B cell (primary cell): ENCODE results near the gene BABAM2. TPM values are rescaled to one million over a fixed set of nuclear protein-coding genes. Genes with fewer than 3 reads are reported as not detected.

ENCODE experiments used
- ATAC-seq: fragments of 200-7000 bp; cut with Tn5 transposase; one replicate; pipeline ENCODE4 v1.10.0; 2021; ENCODE audit warnings: low read depth, mild to moderate bottlenecking, moderate number of reproducible peaks, moderate library complexity
- CTCF ChIA-PET: fragments of 350-600 bp; sonication (Branson Sonifier 250); formaldehyde crosslinking; loops from one replicate; lab custom pipeline; 2021; ENCODE audit warnings: antibody characterized with exemption, inconsistent platforms; lab: Charles Lee
- POLR2A ChIA-PET: fragments of 350-600 bp; sonication (Branson Sonifier 250); formaldehyde crosslinking; loops from one replicate; lab custom pipeline; 2021; ENCODE audit warnings: antibody characterized with exemption; lab: Charles Lee
- DNase-seq: peaks from one replicate; pipeline ENCODE4 v3.0.0; 2013
- H2AFZ ChIP-seq: 2 replicates; pipeline ENCODE4 v1.6.1; 2012; ENCODE audit warnings: mild to moderate bottlenecking, low read depth, low read length; ENCODE audit not compliant: insufficient read depth, poor library complexity, severe bottlenecking
- H3K27ac ChIP-seq, 2 donors: 1 replicate in 1 of 2; 2 replicates in 1 of 2; pipeline ENCODE4 v1.5.1; 2012 to 2013; ENCODE audit warnings: low read length in 2 of 2, mild to moderate bottlenecking in 2 of 2, moderate library complexity in 1 of 2
- H3K27me3 ChIP-seq, 4 experiments: fragments of 200-600 bp in 1 of 4; sonication (generic) in 1 of 4; replicated peaks in 1 of 4; 1 replicate in 2 of 4; 2 replicates in 2 of 4; pipeline versions ENCODE4 v1.6.1 to v1.7.0; 2013 to 2016; ENCODE audit warnings: low read length in 3 of 4, mild to moderate bottlenecking in 2 of 4, mixed read lengths in 1 of 4, moderate library complexity in 1 of 4; ENCODE audit not compliant: insufficient read depth in 4 of 4, control insufficient read depth in 3 of 4; ENCODE audit errors: control extremely low read depth in 1 of 4
- H3K36me3 ChIP-seq, 2 experiments: replicated peaks in 1 of 2; 1 replicate in 1 of 2; 2 replicates in 1 of 2; pipeline versions ENCODE4 v1.6.1 to v1.7.1; 2013; ENCODE audit warnings: low read length in 1 of 2; ENCODE audit not compliant: insufficient read depth in 2 of 2, control insufficient read depth in 1 of 2; ENCODE audit errors: control extremely low read depth in 1 of 2, extremely low read depth in 1 of 2
- H3K4me1 ChIP-seq, 2 donors: fragments of 200-600 bp in 1 of 2; sonication (generic) in 1 of 2; 1 replicate in 1 of 2; 2 replicates in 1 of 2; pipeline versions ENCODE4 v1.5.1 to v1.6.1; 2013 to 2017; ENCODE audit warnings: low read length in 2 of 2; ENCODE audit not compliant: control insufficient read depth in 2 of 2, insufficient read depth in 2 of 2
- H3K4me2 ChIP-seq: replicated peaks from 2 replicates; pipeline ENCODE3; 2012; ENCODE audit warnings: mild to moderate bottlenecking, low read depth, low read length; ENCODE audit not compliant: poor library complexity, severe bottlenecking
- H3K4me3 ChIP-seq, 5 experiments: fragments of 200-600 bp in 1 of 5; sonication (generic) in 1 of 5; 1 replicate in 3 of 5; 2 replicates in 2 of 5; pipeline versions ENCODE4 v1.5.1 to v1.7.0; 2011 to 2016; ENCODE audit warnings: low read length in 4 of 5, mild to moderate bottlenecking in 4 of 5, low read depth in 2 of 5, control low read depth in 1 of 5, moderate library complexity in 1 of 5; ENCODE audit not compliant: insufficient read depth in 1 of 5; ENCODE audit errors: control extremely low read depth in 1 of 5, extremely low read depth in 1 of 5
- H3K79me2 ChIP-seq: fragments of 200-600 bp; sonication (generic); one replicate; pipeline ENCODE4 v1.6.0; 2016; ENCODE audit warnings: low read length; ENCODE audit not compliant: control insufficient read depth, insufficient read depth
- H3K9ac ChIP-seq: fragments of 200-600 bp; sonication (generic); 2 replicates; pipeline ENCODE4 v1.6.1; 2017; ENCODE audit warnings: mild to moderate bottlenecking, low read length, moderate library complexity
- H3K9me3 ChIP-seq, 3 donors: one replicate each; pipeline versions ENCODE4 v1.6.1 to v1.7.1; 2013; ENCODE audit warnings: low read length in 2 of 3; ENCODE audit not compliant: control insufficient read depth in 2 of 3, insufficient read depth in 1 of 3; ENCODE audit errors: control extremely low read depth in 1 of 3
- H4K20me1 ChIP-seq: 2 replicates; pipeline ENCODE4 v1.6.0; 2012; ENCODE audit warnings: mild to moderate bottlenecking, low read length; ENCODE audit not compliant: insufficient read depth, control insufficient read depth, poor library complexity, severe bottlenecking
- H3K27ac Mint-ChIP-seq: one replicate; pipeline ENCODE4 v1.8.0; 2021; ENCODE audit warnings: mixed read lengths
- H3K27me3 Mint-ChIP-seq: one replicate; pipeline ENCODE4 v1.8.0; 2021; ENCODE audit warnings: mixed read lengths
- H3K4me1 Mint-ChIP-seq: one replicate; pipeline ENCODE4 v1.8.0; 2021; ENCODE audit warnings: mixed read lengths
- H3K4me3 Mint-ChIP-seq: one replicate; pipeline ENCODE4 v1.8.0; 2021; ENCODE audit warnings: mixed read lengths
- H3K9me3 Mint-ChIP-seq: one replicate; pipeline ENCODE4 v1.8.0; 2022; ENCODE audit warnings: mixed read lengths; ENCODE audit not compliant: insufficient read depth
- EZH2 ChIP-seq: IDR thresholded peaks from 2 replicates; pipeline ENCODE4 v1.6.1; 2012; ENCODE audit warnings: borderline replicate concordance, low read depth, mild to moderate bottlenecking, moderate library complexity, low read length; ENCODE audit not compliant: insufficient read depth, poor library complexity, severe bottlenecking
- WGBS: methylation state at CpG from one replicate; pipeline ENCODE4 v1.1.5; 2013; ENCODE audit warnings: missing lambda C conversion rate; ENCODE audit not compliant: insufficient coverage; 5-methylcytosine and 5-hydroxymethylcytosine counted together
- intact Hi-C: fragments of 100-400 bp; cut with micrococcal nuclease; formaldehyde crosslinking; loops from one replicate; pipeline ENCODE4 v1.10.0; 2022
- polyA plus RNA-seq: library from polyadenylated mRNA; depleted of rRNA; stranded (reverse); fragments of >200 nt; gene quantifications from 2 replicates; pipeline ENCODE4 v1.2.3, GENCODE V29; 2012
- total RNA-seq, 2 donors: library from RNA; stranded (reverse); fragments of 120-200 nt in 1 of 2; gene quantifications; 1 replicate in 1 of 2; 2 replicates in 1 of 2; pipeline versions ENCODE4 v1.2.3 to v1.2.4, GENCODE V29; 2013 to 2022
- TF ChIP-seq, protein P1 (sequence below): fragments of 200-600 bp; IDR thresholded peaks from one replicate; pipeline ENCODE4 v1.8.0; 2022; ENCODE audit warnings: antibody characterized with exemption, mild to moderate bottlenecking

Gene BABAM2
- total and polyA plus RNA-seq, 2 donors (not counting 1 experiment from before 2014, with no cell fraction given): 22.3 to 69.6 TPM

DNA sequence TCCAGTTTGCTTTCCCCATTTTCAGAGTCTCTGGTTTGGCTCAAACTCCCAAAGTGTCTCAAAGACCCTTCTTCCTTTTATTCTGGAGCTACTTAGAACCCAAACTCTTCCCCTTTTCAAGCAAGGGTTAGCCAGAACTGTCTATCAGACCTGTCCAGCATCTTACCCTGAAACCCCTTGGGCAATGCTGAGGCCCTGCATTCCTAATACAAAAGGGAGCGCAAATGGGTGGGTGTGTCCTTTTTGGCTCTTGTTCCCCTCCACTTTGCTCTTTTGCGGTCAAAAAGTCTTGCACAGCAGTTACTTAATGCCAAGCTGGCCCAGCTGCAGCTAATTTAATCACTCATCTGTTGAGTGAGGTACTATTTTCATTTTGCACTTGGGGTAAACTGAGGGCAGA lies 270.9 kb downstream of the BABAM2 start:
- H3K9me3 Mint-ChIP-seq: no peaks in the 10 kb centered on the region
- CTCF ChIA-PET: no interaction called here
- no peak overlapping the region for H3K9ac ChIP-seq
- TF ChIP-seq EZH2: no peak
- TF ChIP-seq, protein P1, sequence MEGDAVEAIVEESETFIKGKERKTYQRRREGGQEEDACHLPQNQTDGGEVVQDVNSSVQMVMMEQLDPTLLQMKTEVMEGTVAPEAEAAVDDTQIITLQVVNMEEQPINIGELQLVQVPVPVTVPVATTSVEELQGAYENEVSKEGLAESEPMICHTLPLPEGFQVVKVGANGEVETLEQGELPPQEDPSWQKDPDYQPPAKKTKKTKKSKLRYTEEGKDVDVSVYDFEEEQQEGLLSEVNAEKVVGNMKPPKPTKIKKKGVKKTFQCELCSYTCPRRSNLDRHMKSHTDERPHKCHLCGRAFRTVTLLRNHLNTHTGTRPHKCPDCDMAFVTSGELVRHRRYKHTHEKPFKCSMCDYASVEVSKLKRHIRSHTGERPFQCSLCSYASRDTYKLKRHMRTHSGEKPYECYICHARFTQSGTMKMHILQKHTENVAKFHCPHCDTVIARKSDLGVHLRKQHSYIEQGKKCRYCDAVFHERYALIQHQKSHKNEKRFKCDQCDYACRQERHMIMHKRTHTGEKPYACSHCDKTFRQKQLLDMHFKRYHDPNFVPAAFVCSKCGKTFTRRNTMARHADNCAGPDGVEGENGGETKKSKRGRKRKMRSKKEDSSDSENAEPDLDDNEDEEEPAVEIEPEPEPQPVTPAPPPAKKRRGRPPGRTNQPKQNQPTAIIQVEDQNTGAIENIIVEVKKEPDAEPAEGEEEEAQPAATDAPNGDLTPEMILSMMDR: no peak
- H3K4me3 ChIP-seq: no peak overlapping the region
- no peak overlapping the region for H2AFZ ChIP-seq
- H3K4me2 ChIP-seq: no peak overlapping the region
- H3K4me3 Mint-ChIP-seq: no peak overlapping the region
- no peak for ATAC-seq
- H4K20me1 ChIP-seq: no peaks in the 10 kb centered on the region
- DNase-seq: no peak
- POLR2A ChIA-PET: no interaction called here
- H3K36me3 ChIP-seq: peaks cover 0 to 5% of the 10 kb centered on the region in 2 experiments
- H3K4me1 Mint-ChIP-seq: no peaks in the 10 kb centered on the region
- no peak overlapping the region for H3K27ac ChIP-seq
- no peak overlapping the region for H3K27ac Mint-ChIP-seq
- no peaks in the 10 kb centered on the region for H3K27me3 ChIP-seq
- WGBS: 100% methylated on average over 2 of the region's 2 CpGs
- intact Hi-C loops: no loop called here
- H3K27me3 Mint-ChIP-seq: no peaks in the 10 kb centered on the region
- no peaks in the 10 kb centered on the region for H3K4me1 ChIP-seq
- no peaks in the 10 kb centered on the region for H3K79me2 ChIP-seq
- H3K9me3 ChIP-seq: no peaks in the 10 kb centered on the region

DNA sequence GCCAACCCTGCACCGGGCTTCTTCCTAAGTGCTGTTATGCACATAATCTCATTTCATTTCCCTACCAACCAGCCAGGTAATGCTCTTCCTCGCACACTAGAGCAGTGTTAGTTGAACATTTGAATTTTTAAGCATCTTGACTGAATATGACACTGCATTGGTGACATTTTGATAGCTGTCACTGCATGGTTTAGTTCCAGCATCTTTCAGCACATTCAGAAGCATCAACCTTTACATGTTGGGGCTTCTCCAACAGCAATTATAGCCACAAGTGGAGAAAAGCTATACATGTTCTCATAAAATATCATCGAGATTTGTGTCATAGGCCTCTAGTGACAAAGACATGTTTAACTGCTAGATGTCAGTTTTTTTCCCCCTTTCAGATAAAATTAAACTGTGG lies 272.0 kb downstream of the BABAM2 start:
- no peaks in the 10 kb centered on the region for H3K79me2 ChIP-seq
- H3K4me1 ChIP-seq: no peaks in the 10 kb centered on the region
- TF ChIP-seq, protein P1: no peak
- TF ChIP-seq EZH2: no peak
- H3K4me2 ChIP-seq: no peak overlapping the region
- H2AFZ ChIP-seq: no peak overlapping the region
- WGBS: no CpG with 5 or more reads among the region's 3 CpGs
- H3K4me3 ChIP-seq: no peak overlapping the region
- no peaks in the 10 kb centered on the region for H3K27me3 Mint-ChIP-seq
- H3K4me1 Mint-ChIP-seq: no peaks in the 10 kb centered on the region
- ChIA-PET CTCF (no interaction called here), POLR2A (no interaction called here)
- no peaks in the 10 kb centered on the region for H3K9me3 Mint-ChIP-seq
- intact Hi-C loops: no loop called here
- DNase-seq (no peak), ATAC-seq (no peak)
- H3K27ac Mint-ChIP-seq: no peak overlapping the region
- no peaks in the 10 kb centered on the region for H3K9me3 ChIP-seq
- H3K4me3 Mint-ChIP-seq: no peak overlapping the region
- H3K9ac ChIP-seq: no peak overlapping the region
- no peak overlapping the region for H3K27ac ChIP-seq
- peaks cover 0 to 2% of the 10 kb centered on the region in 2 experiments for H3K36me3 ChIP-seq
- no peaks in the 10 kb centered on the region for H4K20me1 ChIP-seq
- no peaks in the 10 kb centered on the region for H3K27me3 ChIP-seq
